Stimulated activated CD8-positive, alpha-beta memory T cell treated with anti-CD3 and anti-CD28 coated beads, Interleukin-12 subunit alpha, Interleukin-12 subunit beta, amount 100 ng/mL, for 24 hours (primary cell): Measurements from ENCODE around the gene ILF3.

Experiments
- DNase-seq: peaks from one replicate; pipeline ENCODE4 v3.0.0-alpha.2; 2020; ENCODE audit errors: extremely low read depth

ILF3 gene

GRCh38 chr19:10730932-10731331, 76.8 kb downstream of the ILF3 start:
- no peak for DNase-seq

- no peak for DNase-seq
Measured at GRCh38 chr19:10735741-10736140, 81.6 kb downstream of the ILF3 start.

GRCh38 chr19:10736189-10736588, 82.0 kb downstream of the ILF3 start:
- DNase-seq, result no peak

GRCh38 chr19:10736916-10737551, 82.9 kb downstream of the ILF3 start:
- no peak for DNase-seq

- DNase-seq, result no peak
Measured at GRCh38 chr19:10737722-10738121, 83.6 kb downstream of the ILF3 start.

GRCh38 chr19:10740798-10741197, 86.7 kb downstream of the ILF3 start:
- DNase-seq, result no peak
